Measurements from ENCODE around the gene TAB2. TPM values are rescaled to one million over a fixed set of nuclear protein-coding genes. Genes with fewer than 3 reads are reported as not detected.
"Not testable (repeated sequence)": the region's sequence is repeated elsewhere in the genome, so short reads cannot be mapped to it uniquely, and the experiment has no call there.

Gene TAB2
- total RNA-seq, 1 donor from 2014 or later, result 50.6 TPM

- no peaks in the 10 kb centered on the region for H3K27me3 Mint-ChIP-seq (ENCODE audit: unreplicated experiment)
Observed at GRCh38 chr6:149458806-149459205, 141.3 kb downstream of the TAB2 start.

DNA sequence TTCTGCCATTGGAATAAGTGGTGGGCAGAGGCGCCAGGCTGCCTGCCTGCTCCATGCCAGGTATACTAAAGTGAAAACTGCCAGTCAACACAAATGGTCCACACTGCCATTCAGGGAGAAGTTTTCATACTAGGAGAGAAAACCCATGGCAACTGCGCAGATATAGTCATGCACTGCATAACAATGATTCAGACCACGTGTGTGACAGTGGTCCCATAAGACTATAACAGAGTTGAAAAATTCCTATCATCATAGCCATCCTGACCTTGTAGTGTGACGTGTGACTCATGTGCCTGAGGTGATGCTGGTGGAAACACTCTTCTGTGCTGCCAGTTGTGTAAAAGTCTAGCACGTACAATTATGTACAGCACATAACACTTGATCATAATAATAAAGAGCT is 142.2 kb downstream of the TAB2 start:
- H3K27me3 Mint-ChIP-seq (ENCODE audit: unreplicated experiment), result no peaks in the 10 kb centered on the region
- TF ChIP-seq, protein P1, sequence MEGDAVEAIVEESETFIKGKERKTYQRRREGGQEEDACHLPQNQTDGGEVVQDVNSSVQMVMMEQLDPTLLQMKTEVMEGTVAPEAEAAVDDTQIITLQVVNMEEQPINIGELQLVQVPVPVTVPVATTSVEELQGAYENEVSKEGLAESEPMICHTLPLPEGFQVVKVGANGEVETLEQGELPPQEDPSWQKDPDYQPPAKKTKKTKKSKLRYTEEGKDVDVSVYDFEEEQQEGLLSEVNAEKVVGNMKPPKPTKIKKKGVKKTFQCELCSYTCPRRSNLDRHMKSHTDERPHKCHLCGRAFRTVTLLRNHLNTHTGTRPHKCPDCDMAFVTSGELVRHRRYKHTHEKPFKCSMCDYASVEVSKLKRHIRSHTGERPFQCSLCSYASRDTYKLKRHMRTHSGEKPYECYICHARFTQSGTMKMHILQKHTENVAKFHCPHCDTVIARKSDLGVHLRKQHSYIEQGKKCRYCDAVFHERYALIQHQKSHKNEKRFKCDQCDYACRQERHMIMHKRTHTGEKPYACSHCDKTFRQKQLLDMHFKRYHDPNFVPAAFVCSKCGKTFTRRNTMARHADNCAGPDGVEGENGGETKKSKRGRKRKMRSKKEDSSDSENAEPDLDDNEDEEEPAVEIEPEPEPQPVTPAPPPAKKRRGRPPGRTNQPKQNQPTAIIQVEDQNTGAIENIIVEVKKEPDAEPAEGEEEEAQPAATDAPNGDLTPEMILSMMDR (IDR thresholded peaks at IDR 0.05), result no peak
- H3K9me3 Mint-ChIP-seq (ENCODE audit: unreplicated experiment), result no peaks in the 10 kb centered on the region
- H3K27ac Mint-ChIP-seq (ENCODE audit: unreplicated experiment), result no peak overlapping the region
- no peak overlapping the region for H3K4me3 Mint-ChIP-seq (ENCODE audit: unreplicated experiment)
- peaks cover 18% of the 10 kb centered on the region for H3K4me1 Mint-ChIP-seq (ENCODE audit: unreplicated experiment)
- H3K36me3 Mint-ChIP-seq (ENCODE audit: unreplicated experiment), result no peaks in the 10 kb centered on the region
- no peak for DNase-seq (ENCODE audit: extremely low spot score, unreplicated experiment)

More at GRCh38 chr6:149458806-149459205, 141.3 kb downstream of the TAB2 start:
- Mint-ChIP-seq H3K36me3 (ENCODE audit: unreplicated experiment) (no peaks in the 10 kb centered on the region), H3K9me3 (ENCODE audit: unreplicated experiment) (no peaks in the 10 kb centered on the region), H3K4me3 (ENCODE audit: unreplicated experiment) (no peak overlapping the region), H3K27ac (ENCODE audit: unreplicated experiment) (no peak overlapping the region), H3K4me1 (ENCODE audit: unreplicated experiment) (peaks cover 18% of the 10 kb centered on the region)
- TF ChIP-seq, protein P1 (IDR thresholded peaks at IDR 0.05), result no peak
- DNase-seq (ENCODE audit: extremely low spot score, unreplicated experiment), result no peak

DNA sequence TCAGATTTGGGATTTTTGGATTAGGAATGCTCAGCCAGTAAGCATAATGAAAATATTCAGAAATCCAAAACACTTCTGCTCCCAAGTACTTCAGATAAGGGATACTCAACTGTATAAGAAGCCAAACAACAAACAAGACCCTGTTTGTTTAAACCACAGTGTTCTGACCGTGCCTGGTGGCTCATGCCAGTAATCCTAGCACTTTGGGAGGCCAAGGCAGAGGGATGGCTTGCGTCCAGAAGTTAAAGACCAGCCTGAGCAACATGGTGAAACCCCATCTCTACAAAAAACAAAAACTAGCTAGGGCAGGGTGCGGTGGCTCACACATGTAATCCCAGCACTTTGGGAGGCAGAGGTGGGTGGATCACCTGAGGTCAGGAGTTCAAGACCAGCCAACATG is 142.7 kb downstream of the TAB2 start:
- not testable (repeated sequence) for DNase-seq (ENCODE audit: extremely low spot score, unreplicated experiment); H3K27me3 Mint-ChIP-seq (ENCODE audit: unreplicated experiment); H3K9me3 Mint-ChIP-seq (ENCODE audit: unreplicated experiment); H3K4me3 Mint-ChIP-seq (ENCODE audit: unreplicated experiment); H3K36me3 Mint-ChIP-seq (ENCODE audit: unreplicated experiment); H3K27ac Mint-ChIP-seq (ENCODE audit: unreplicated experiment)
- peaks cover 13% of the 10 kb centered on the region for H3K4me1 Mint-ChIP-seq (ENCODE audit: unreplicated experiment)

Other genes starting within 250 kb of the TAB2 start
- gene SUMO4, start 82.5 kb downstream of the TAB2 start, total RNA-seq, result 1.5 and 2.9 TPM in 2 replicates
- 0.21 TPM in 1 of 2 replicates, not detected in the other for gene ZC3H12D, start 167.3 kb downstream of the TAB2 start, total RNA-seq
- gene PPIL4, start 228.3 kb downstream of the TAB2 start, total RNA-seq, result 34.3 and 35.7 TPM in 2 replicates
- 66.2 and 68.4 TPM in 2 replicates for gene GINM1, start 248.7 kb downstream of the TAB2 start, total RNA-seq

Data from osteocyte (in vitro differentiated cells).